Measurements from ENCODE around the gene OR2F1.

DNA sequence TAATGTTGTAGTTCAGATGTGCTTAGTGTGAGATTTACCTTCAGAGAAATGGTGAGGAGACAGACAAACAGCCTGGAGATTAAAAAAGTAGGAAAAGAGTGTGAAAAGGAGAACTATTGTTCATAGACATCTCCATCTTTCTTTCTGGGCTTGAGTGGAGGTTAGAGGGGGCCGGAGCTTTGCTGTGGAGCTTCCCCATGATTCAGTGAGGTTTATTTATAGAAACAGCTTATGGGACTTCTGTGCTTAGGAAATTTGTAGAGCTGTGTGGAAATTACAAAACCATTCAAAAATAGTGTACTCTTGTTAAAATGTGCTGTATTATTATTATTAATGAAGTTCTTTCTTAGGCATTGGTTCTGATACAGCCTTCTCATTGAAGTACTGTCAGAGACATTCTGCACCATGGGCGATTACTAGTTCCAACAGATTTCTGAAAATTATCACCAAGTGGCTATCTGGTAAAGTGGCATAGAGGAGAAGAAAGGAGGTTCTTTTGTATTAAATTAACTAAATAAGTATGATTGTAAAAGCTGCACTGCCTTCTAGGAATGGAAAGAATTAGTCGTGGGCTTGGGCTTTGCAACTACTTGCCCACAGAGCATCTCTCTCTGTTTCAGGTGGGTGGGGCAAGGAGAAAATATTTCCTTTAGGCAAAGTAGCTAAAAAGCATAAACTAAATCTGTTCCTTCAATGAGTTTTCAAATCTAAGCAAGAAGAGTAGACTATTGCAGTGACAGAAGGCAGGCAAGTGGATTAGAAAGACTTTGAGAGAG lies 44.0 kb upstream of the OR2F1 start:
- TF ChIP-seq, protein P1, sequence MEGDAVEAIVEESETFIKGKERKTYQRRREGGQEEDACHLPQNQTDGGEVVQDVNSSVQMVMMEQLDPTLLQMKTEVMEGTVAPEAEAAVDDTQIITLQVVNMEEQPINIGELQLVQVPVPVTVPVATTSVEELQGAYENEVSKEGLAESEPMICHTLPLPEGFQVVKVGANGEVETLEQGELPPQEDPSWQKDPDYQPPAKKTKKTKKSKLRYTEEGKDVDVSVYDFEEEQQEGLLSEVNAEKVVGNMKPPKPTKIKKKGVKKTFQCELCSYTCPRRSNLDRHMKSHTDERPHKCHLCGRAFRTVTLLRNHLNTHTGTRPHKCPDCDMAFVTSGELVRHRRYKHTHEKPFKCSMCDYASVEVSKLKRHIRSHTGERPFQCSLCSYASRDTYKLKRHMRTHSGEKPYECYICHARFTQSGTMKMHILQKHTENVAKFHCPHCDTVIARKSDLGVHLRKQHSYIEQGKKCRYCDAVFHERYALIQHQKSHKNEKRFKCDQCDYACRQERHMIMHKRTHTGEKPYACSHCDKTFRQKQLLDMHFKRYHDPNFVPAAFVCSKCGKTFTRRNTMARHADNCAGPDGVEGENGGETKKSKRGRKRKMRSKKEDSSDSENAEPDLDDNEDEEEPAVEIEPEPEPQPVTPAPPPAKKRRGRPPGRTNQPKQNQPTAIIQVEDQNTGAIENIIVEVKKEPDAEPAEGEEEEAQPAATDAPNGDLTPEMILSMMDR (IDR thresholded peaks at IDR 0.05) = no peak
- no peak for TF ChIP-seq POLR2A (IDR thresholded peaks at IDR 0.05)

Measured in suprapubic skin (tissue), 3 donors.